ENCODE results near the gene WASF3.

GRCh38 chr13:26726684-26727083 lies 169.2 kb downstream of the WASF3 start:
- TF ChIP-seq CTCF (IDR thresholded peaks at IDR 0.05; ENCODE audit: insufficient read depth, low read depth, low read length): no peak
- TF ChIP-seq EZH2 (IDR thresholded peaks at IDR 0.05; ENCODE audit: insufficient read depth, low read length): no peak
